HG02763 (cell line): Measurements from ENCODE around the gene AFAP1L2.
"Not testable (repeated sequence)": the region's sequence is repeated elsewhere in the genome, so short reads cannot be mapped to it uniquely, and the experiment has no call there.

ENCODE experiments used
- ATAC-seq: cut with Tn5 transposase; IDR thresholded peaks from one replicate; pipeline ENCODE4 v1.9.1; 2021; ENCODE audit warnings: mild to moderate bottlenecking, moderate library complexity; ENCODE audit not compliant: unreplicated experiment

AFAP1L2 gene

GRCh38 chr10:114342976-114343375 lies 61.3 kb downstream of the AFAP1L2 start:
- no peak for ATAC-seq

DNA sequence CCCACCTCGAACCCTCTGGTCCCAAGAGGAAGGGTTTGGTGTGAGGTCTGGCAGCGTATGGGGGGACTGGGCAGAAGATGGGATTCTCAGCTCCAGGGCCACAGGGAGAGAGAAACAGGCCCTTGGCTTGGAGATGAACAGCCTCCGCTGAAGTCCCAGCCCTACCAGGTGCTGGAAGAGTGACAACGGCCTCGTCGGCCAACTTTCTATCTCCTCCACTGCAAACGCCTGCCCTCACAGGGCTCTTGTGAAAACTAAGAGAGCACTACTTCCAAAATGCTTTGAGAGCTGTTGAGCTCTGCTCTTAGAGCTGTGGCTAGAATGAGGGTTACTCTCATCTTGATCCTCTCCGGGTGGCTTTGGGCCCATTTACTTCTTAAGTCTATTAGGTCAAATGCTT lies 63.5 kb downstream of the AFAP1L2 start:
- ATAC-seq: no peak

GRCh38 chr10:114337510-114338462 lies 66.5 kb downstream of the AFAP1L2 start:
- no peak for ATAC-seq

- no peak for ATAC-seq
Observed at GRCh38 chr10:114336823-114337509, 67.3 kb downstream of the AFAP1L2 start.

- ATAC-seq: no peak
Observed at GRCh38 chr10:114335614-114336013, 68.7 kb downstream of the AFAP1L2 start.

- no peak for ATAC-seq
Observed at GRCh38 chr10:114334301-114334700, 70.0 kb downstream of the AFAP1L2 start.

DNA sequence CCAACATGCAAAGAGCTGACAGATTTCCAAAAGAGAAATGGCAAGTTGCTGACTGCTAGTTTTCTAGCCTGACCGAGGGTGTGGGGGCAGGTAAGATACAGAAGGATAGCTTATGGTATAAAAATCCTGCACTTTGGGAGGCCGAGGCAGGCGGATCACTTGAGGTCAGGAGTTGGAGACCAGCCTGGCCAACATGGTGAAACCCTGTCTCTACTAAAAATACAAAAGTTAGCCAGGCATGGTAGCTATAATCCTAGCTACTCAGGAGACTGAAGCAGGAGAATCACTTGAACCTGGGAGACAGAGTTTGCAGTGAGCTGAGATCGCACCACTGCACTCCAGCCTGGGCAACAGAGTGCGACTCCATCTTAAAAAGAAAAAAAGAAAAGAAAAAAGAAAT lies 70.9 kb downstream of the AFAP1L2 start:
- ATAC-seq: not testable (repeated sequence)

GRCh38 chr10:114332301-114333192 lies 71.8 kb downstream of the AFAP1L2 start:
- no peak for ATAC-seq

DNA sequence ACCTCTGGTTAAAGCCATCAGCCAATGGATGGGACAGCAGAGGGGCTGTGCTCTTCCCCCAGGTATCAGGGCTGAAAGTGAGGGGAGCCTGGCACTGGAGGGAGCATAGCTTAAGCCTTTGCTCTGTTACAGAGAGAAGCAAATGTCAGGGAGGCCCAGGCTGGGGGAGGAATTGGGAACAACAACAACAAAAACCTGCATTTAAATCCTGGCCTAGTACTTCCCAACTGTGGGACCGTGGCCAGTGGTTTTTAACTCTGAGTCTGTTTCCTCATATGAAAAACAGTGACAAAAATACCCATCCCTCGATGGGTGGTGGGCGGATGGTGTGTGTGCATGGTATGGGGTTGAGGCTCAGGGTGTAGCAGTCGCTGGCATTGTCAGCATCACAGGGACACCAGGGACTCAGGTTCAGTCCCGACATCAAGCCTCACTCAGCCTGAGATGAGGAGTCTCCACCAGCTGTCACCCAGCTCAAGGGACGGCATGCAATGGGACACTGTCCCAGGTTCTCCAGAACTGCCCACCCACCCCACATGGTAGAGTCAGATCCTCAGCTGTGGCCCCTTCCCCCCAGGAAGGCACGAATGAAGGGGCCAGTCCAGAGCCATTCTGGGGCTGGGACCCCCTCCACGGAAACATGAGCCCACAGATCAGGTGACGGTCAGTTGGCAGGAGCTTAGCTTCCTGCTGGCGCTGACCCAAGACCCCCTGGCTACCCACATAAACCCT lies 74.5 kb downstream of the AFAP1L2 start:
- ATAC-seq: no peak

DNA sequence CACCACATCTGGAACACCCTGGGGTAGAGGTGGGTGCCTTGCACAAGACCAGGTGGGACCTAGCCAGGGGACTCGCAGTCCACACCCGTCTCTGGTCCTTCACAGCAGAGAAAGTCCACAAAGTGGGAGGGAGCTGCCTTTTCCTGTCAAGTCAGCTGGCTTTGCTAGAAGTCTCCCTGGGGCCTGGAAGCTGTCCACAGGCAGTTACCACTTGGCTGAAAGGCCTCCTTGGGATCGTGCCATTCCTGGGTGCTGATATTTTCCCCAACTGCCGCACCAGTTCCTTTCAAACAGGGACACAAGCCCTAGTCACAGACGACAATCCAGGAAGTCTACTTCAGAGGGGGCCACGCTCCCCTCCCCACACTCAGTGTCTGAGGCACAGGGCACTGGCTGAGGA lies 75.4 kb downstream of the AFAP1L2 start:
- no peak for ATAC-seq

DNA sequence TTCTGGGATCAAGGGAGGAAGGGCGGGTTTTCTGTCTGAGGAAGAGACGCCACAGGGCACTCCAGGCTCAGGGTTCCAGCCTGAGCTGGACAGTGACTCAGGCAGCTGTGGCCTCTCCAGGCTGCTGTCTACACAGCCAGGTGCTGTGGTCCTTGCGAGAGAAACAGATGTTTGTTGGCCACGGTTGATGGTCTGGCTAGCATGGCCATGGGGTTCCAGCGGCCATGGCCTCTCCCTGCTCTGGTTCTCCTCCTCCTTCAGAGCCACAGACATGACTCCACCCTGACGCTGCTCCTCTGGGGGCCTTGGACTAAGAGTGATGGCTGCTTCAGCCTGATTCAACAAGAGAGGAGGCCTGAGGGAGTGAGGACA lies 75.9 kb downstream of the AFAP1L2 start:
- ATAC-seq: no peak

- ATAC-seq: no peak
Observed at GRCh38 chr10:114327537-114328440, 76.5 kb downstream of the AFAP1L2 start.

DNA sequence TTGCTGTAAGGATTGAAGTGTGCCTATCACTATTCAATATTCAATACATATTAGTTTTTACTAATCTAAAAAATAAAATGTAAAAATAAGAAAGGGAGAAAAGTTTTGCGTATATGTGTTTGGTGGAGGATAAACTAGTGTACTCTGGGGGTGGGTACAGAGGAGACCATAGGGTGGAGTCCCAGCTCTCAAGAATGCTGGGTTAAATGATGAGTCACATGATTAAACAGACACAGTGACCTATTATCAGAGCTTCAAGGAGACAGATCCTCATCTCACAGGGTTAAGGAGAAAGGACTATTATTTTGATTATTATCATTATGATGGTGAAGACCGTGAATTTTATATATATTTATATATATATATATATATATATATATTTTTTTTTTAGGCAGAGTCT lies 77.5 kb downstream of the AFAP1L2 start:
- no peak for ATAC-seq

GRCh38 chr10:114323023-114323422 lies 81.3 kb downstream of the AFAP1L2 start:
- ATAC-seq: no peak

GRCh38 chr10:114322344-114322743 lies 82.0 kb downstream of the AFAP1L2 start:
- no peak for ATAC-seq

GRCh38 chr10:114320249-114321116 lies 83.8 kb downstream of the AFAP1L2 start:
- ATAC-seq: no peak

DNA sequence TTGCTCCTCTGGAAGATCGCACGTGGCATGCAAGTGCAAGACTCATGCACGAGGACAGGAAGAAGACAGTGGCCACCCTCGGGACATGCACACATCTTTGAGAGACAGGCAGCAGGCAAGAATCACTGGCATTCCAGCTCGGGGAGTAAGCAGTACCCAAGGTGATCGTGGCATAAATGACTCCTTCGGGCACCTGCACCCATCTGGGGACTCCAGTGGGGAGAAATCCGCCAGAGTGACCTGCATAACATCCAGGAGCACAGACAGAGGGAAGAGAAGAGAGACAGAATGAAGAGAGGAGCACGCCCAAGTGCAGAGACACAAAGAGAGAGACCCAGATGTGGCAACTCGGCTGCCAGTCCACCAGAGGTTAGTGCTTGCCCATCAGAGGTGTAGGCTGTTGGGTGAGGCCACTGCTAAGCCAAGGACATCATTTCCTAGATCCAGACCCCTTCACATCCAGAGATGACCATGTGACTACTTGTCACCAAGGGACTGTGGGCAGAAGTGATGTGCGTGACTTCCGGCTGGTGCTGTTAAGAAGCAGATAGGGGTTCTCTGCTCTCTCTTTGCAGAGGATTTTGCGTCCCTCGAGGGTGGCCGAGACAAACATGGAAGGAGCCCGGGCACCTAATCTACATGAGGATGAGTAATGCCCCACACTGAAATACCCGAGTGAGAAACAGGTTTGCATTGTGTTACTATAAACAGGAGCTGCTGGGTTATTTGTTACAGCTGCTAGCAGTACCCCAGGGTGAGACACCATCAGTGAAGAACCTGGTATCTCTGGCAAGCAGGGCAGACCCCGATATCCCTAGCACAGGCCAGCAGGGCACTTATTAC lies 84.7 kb downstream of the AFAP1L2 start:
- no peak for ATAC-seq

DNA sequence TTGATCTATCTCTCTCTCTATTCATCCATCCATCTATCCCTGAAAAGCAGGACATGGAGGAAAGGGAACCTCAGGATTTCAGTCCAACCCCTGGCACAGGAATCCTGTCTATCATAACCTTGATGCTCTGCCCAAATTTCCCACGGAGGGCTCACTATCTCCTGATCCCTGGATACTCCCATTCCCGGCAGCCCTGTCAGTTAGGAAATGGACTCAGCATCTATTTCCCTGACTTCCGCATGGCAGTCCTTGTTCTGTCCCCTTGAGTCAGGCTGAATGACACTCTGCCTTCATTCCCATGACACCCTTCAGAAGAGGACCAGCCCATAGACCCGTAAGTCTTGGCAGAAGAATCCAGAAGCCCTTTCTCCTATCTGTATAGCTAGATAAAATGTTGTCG lies 87.6 kb downstream of the AFAP1L2 start:
- ATAC-seq: no peak
